ENCODE data around the gene P2RX1.

P2RX1 gene

DNA sequence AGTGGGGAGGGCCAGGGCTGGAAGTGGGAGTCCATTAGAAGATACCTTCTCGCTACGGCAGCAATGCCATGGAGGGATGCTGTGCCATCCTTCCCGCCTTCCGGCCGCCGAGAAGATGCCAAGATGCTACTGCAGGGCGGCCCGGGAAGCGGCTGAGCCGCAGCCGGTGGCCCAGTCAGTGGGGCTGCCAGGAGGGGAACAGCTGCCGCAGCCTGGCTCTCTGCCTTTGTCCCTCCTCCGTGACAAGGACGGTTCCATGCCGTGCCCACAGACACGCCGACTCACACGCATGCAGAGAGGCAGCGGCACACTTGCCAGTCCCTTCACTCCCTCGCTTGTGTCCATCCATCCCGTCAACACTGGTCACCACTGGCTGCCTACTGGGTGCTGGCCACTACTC, 50.0 kb downstream of the P2RX1 start:
- Histone ChIP-seq H3K9me3 (ENCODE audit: severe bottlenecking) (no peaks in the 10 kb centered on the region), H3K27me3 (ENCODE audit: insufficient read depth, low read depth, severe bottlenecking) (no peaks in the 10 kb centered on the region), H3K4me3 (ENCODE audit: low read depth, low read length) (no peak overlapping the region), H3K27ac (peak overlapping the region; percentile 26; the same call in 1 of the 2 replicates), H3K36me3 (peaks cover 52% of the 10 kb centered on the region)
- no peak for DNase-seq
- TF ChIP-seq, protein P1, sequence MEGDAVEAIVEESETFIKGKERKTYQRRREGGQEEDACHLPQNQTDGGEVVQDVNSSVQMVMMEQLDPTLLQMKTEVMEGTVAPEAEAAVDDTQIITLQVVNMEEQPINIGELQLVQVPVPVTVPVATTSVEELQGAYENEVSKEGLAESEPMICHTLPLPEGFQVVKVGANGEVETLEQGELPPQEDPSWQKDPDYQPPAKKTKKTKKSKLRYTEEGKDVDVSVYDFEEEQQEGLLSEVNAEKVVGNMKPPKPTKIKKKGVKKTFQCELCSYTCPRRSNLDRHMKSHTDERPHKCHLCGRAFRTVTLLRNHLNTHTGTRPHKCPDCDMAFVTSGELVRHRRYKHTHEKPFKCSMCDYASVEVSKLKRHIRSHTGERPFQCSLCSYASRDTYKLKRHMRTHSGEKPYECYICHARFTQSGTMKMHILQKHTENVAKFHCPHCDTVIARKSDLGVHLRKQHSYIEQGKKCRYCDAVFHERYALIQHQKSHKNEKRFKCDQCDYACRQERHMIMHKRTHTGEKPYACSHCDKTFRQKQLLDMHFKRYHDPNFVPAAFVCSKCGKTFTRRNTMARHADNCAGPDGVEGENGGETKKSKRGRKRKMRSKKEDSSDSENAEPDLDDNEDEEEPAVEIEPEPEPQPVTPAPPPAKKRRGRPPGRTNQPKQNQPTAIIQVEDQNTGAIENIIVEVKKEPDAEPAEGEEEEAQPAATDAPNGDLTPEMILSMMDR (IDR thresholded peaks at IDR 0.05; ENCODE audit: low read depth, low read length) = no peak

DNA sequence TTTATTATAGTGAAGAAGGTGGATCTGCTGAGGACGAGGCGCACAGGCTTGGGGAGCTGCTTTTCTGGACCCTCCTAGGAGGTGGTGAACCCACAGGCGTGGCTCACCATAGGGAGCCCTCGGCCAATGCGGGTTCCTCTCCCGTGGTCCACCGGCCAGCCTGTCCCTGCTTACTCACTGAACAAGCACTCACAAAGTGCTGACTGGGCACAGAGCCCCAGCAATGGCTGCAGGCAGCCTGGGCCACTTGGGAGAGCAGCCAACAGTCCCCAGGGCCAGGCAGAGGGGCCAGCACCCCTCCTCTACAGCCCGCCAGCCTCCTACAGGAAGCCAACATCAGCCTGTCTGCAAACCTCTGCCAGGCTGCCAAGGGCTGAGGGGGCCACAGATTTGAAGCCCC, 51.1 kb downstream of the P2RX1 start:
- no peaks in the 10 kb centered on the region for H3K9me3 ChIP-seq (ENCODE audit: severe bottlenecking)
- H3K36me3 ChIP-seq = peaks cover 57% of the 10 kb centered on the region
- H3K27ac ChIP-seq = no peak overlapping the region
- H3K27me3 ChIP-seq (ENCODE audit: insufficient read depth, low read depth, severe bottlenecking) = no peaks in the 10 kb centered on the region
- TF ChIP-seq, protein P1 (IDR thresholded peaks at IDR 0.05; ENCODE audit: low read depth, low read length) = no peak
- no peak overlapping the region for H3K4me3 ChIP-seq (ENCODE audit: low read depth, low read length)
- no peak for DNase-seq

DNA sequence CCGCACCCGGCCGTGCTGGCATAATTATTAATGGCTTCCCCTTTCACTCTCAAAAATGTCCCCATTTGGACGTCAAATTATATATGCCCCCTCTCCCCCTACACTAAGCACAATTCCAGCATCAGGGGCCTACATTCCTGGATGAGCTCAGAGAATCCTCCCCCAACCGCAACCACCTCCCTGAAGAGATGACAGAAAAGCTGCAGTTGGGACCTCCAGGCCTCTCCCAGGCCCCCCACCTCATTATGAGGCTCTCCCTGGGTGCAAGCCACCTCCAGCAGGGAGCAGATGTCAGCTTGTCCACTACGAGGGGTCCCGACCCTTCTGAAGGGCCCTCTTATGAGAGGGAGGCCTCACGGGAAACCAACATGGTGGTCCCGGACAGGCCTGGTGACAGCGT, 51.7 kb downstream of the P2RX1 start:
- Histone ChIP-seq H3K4me3 (ENCODE audit: low read depth, low read length) (no peak overlapping the region), H3K27ac (no peak overlapping the region), H3K27me3 (ENCODE audit: insufficient read depth, low read depth, severe bottlenecking) (no peaks in the 10 kb centered on the region), H3K9me3 (ENCODE audit: severe bottlenecking) (no peaks in the 10 kb centered on the region), H3K36me3 (peaks cover 58% of the 10 kb centered on the region)
- TF ChIP-seq, protein P1 (IDR thresholded peaks at IDR 0.05; ENCODE audit: low read depth, low read length) = no peak
- DNase-seq = no peak

DNA sequence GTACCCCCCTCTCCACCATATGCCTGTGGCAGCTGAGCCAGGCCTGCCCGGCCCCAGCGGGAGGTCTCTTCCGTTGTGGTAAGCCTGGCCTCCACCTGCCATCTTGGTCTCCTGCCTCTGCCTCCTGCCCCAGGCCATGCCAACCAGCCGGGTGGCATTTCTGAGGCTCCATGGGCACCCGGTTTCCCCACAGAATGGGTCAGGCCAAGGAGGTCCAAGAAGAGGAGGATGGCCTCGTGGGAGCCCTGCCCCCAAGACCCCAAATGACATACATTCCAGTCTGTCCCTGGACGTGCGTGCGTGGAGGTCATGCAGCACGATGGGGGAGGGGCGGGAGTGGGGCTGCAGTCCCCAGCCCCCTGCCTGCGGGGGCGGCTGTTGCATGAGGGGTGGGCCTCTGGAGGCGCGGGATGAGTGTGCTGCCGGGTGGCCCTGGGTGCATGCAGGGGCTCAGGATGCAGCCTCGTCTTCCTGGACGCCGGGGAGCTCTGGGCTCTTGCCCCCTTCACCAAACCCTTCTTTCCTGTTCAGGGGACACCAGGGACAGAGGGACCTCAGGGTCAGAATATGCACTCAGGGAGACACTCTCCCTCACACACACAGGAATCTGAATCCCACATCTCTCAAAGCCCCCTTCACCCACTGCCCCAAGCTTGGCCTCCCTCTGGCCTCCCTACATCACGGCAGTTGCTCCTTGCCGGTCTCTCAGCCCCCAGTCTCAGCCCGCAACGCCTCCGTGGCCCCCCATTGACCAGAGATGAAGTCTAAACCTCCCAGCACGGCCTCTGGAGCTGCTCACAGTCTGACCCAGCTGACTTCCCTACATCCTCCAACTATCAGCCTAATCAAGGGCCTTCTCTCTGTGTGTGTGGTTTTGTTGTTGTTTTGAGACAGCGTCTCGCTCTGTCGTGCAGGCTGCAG, 54.2 kb downstream of the P2RX1 start:
- no peak for DNase-seq
- Histone ChIP-seq H3K9me3 (ENCODE audit: severe bottlenecking) (no peaks in the 10 kb centered on the region), H3K36me3 (peaks cover 49% of the 10 kb centered on the region), H3K27ac (no peak overlapping the region), H3K27me3 (ENCODE audit: insufficient read depth, low read depth, severe bottlenecking) (no peaks in the 10 kb centered on the region), H3K4me3 (ENCODE audit: low read depth, low read length) (no peak overlapping the region)
- TF ChIP-seq, protein P1 (IDR thresholded peaks at IDR 0.05; ENCODE audit: low read depth, low read length) = no peak

DNA sequence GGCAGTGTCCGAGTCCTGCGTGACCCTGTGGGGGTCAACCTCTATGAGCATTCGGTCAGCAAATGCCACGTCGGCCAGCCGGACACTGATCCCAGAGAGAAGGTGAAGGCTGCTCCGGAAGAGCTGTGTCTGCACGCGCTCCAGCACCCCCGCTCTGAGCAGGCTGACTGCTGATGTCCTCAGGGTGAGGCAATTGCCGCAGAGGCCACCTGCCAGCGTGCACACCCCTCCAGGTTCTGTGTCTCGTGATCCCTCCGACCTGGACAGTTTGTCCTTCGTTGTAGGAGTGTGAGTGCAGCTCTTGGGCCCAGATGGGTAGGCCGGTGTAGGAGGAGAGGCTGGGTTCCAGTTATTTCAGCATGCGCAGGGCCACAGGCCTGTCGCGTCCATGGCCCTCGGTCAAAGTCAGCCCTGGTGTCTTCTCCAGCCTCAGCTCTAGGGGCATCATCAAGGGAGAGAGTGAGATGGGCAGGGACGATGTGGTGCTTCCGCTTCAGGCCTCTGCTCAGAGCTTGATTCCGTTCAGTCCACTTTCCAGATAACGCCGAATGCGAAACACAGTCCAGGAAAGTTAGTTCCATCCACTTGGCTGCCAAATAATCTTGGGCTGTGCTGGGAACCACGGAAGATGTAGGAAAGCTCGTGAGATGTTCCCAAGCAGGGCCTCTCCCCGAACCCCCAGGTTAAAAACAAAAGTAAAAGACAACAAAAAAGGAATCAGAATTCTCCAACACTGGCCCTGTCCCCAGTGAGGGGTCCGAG, 55.1 kb downstream of the P2RX1 start:
- H3K27me3 ChIP-seq (ENCODE audit: insufficient read depth, low read depth, severe bottlenecking) = no peaks in the 10 kb centered on the region
- TF ChIP-seq, protein P1 (IDR thresholded peaks at IDR 0.05; ENCODE audit: low read depth, low read length) = no peak
- H3K27ac ChIP-seq = no peak overlapping the region
- no peaks in the 10 kb centered on the region for H3K9me3 ChIP-seq (ENCODE audit: severe bottlenecking)
- no peak for DNase-seq
- no peak overlapping the region for H3K4me3 ChIP-seq (ENCODE audit: low read depth, low read length)
- H3K36me3 ChIP-seq = peaks cover 46% of the 10 kb centered on the region
